ENCODE measurements around the gene TDRD12. TPM values are rescaled to one million over a fixed set of nuclear protein-coding genes. Genes with fewer than 3 reads are reported as not detected.

TDRD12 gene
- polyA plus RNA-seq, 1 donor (not counting 4 experiments of a cell fraction or from before 2014, with no cell fraction given) = 0.04 TPM

DNA sequence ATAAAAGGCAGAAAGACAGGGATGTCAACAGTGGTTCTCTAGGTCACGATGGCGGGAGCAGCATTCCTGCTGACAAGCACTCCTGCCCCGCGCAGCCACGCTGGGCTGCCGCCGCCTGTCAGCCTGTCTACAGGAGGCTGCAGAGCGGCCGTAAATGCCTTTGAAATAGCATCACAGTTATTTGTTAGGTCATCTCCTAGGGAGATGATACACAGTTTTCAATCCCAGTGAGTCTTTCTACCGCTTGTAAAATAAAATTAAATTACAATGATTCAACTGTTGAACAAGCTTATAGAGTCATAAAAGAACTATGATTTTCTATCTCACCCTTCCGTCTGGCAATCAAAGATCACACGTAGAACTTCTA lies 157.3 kb downstream of the TDRD12 start:
- no peak for TF ChIP-seq EZH2 (IDR thresholded peaks at IDR 0.05; ENCODE audit: low read length)
- TF ChIP-seq, protein P1, sequence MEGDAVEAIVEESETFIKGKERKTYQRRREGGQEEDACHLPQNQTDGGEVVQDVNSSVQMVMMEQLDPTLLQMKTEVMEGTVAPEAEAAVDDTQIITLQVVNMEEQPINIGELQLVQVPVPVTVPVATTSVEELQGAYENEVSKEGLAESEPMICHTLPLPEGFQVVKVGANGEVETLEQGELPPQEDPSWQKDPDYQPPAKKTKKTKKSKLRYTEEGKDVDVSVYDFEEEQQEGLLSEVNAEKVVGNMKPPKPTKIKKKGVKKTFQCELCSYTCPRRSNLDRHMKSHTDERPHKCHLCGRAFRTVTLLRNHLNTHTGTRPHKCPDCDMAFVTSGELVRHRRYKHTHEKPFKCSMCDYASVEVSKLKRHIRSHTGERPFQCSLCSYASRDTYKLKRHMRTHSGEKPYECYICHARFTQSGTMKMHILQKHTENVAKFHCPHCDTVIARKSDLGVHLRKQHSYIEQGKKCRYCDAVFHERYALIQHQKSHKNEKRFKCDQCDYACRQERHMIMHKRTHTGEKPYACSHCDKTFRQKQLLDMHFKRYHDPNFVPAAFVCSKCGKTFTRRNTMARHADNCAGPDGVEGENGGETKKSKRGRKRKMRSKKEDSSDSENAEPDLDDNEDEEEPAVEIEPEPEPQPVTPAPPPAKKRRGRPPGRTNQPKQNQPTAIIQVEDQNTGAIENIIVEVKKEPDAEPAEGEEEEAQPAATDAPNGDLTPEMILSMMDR (optimal IDR thresholded peaks at IDR 0.05 in 1 of 3, IDR thresholded peaks at IDR 0.05 in 1 of 3, conservative IDR thresholded peaks at IDR 0.05 in 1 of 3; ENCODE audit: extremely low read depth in 1 of 3, insufficient read depth in 2 of 3, low read length in 3 of 3) = no peak
- Histone ChIP-seq H4K20me1 (ENCODE audit: control insufficient read depth, extremely low read depth, insufficient read depth, low read length) (no peaks in the 10 kb centered on the region), H3K9ac (ENCODE audit: control insufficient read depth, extremely low read depth, insufficient read depth, low read length) (no peak overlapping the region), H3K79me2 (ENCODE audit: control insufficient read depth, insufficient read depth, low read length) (no peaks in the 10 kb centered on the region), H3K9me1 (ENCODE audit: control insufficient read depth, extremely low read depth, insufficient read depth, low read length) (no peaks in the 10 kb centered on the region), H2AFZ (ENCODE audit: control insufficient read depth, low read length) (no peak overlapping the region), H3K36me3 (ENCODE audit: control insufficient read depth in 2 of 2, extremely low read depth in 1 of 2, insufficient read depth in 2 of 2, low read length in 2 of 2) (peaks cover 0 to 2% of the 10 kb centered on the region in 2 experiments), H3K9me3 (ENCODE audit: control insufficient read depth, low read depth, low read length) (no peaks in the 10 kb centered on the region), H3K4me2 (ENCODE audit: control insufficient read depth, extremely low read depth, insufficient read depth, low read depth, low read length) (no peak overlapping the region), H3K4me3 (ENCODE audit: control insufficient read depth in 2 of 3, extremely low read depth in 1 of 3, insufficient read depth in 2 of 3, low read depth in 1 of 3, low read length in 3 of 3) (no peak overlapping the region), H3K27ac (ENCODE audit: control insufficient read depth, insufficient read depth, low read length) (no peak overlapping the region), H3K27me3 (ENCODE audit: control insufficient read depth, extremely low read depth, insufficient read depth, low read length) (no peaks in the 10 kb centered on the region), H3K4me1 (ENCODE audit: control insufficient read depth, extremely low read depth, insufficient read depth, low read length) (no peaks in the 10 kb centered on the region)
- FAIRE-seq = no peak
- DNase-seq (ENCODE audit: low read depth, low spot score) = no peak
- dilution Hi-C loops (cut with MboI; ENCODE audit: extremely low pct_ligation_motif_present, low sequenced_read_pairs) = loop anchor here (25.0 kb wide), 1 partner anchor 90 kb away; no protein-coding TSS in a partner anchor

Small RNAs within 50 kb of the gene (small RNA-seq; reads per million reads assigned to genes)
- 0 reads per million in 3 experiments for gene RN7SKP22 (ENCODE audit: insufficient read length in 3 of 3, low read depth in 3 of 3, low replicate concordance in 1 of 3)

Other genes starting within 250 kb of the TDRD12 start
- 78.6 to 177 TPM (median 123 TPM) in 3 replicates for gene PDCD5, start 138.6 kb upstream of the TDRD12 start, polyA plus RNA-seq
- 29.0 to 34.5 TPM (median 31.6 TPM) in 3 replicates for gene ANKRD27, start 44.6 kb upstream of the TDRD12 start, polyA plus RNA-seq
- gene RGS9BP, start 43.9 kb upstream of the TDRD12 start, polyA plus RNA-seq = 0.01 to 0.05 TPM (median 0.03 TPM) in 3 replicates
- gene NUDT19, start 27.9 kb upstream of the TDRD12 start, polyA plus RNA-seq = 7.7 to 17.1 TPM (median 12.2 TPM) in 3 replicates
- gene SLC7A9, start 150.0 kb downstream of the TDRD12 start, polyA plus RNA-seq = 0.06 to 0.31 TPM (median 0.20 TPM) in 3 replicates